Mesendoderm (in vitro differentiated cells): ENCODE results near the gene MOCS3.

Experiments used
- DNase-seq: peaks from one replicate; pipeline ENCODE4 v3.0.0; 2013
- H2AK5ac ChIP-seq: 2 replicates; pipeline ENCODE4 v1.6.1; 2013; ENCODE audit warnings: low read length, inconsistent platforms
- H2BK120ac ChIP-seq: 2 replicates; pipeline ENCODE4 v1.6.1; 2013; ENCODE audit warnings: low read depth, mild to moderate bottlenecking, low read length, moderate library complexity, mixed read lengths
- H2BK15ac ChIP-seq: replicated peaks from 2 replicates; pipeline ENCODE4 v1.6.1; 2013; ENCODE audit warnings: low read depth, mild to moderate bottlenecking, moderate library complexity
- H2BK5ac ChIP-seq: 2 replicates; pipeline ENCODE4 v1.6.1; 2013; ENCODE audit warnings: low read length, inconsistent platforms
- H3K18ac ChIP-seq: 2 replicates; pipeline ENCODE4 v1.6.1; 2013; ENCODE audit warnings: mild to moderate bottlenecking, low read length, mixed read lengths
- H3K23ac ChIP-seq: one replicate; pipeline ENCODE4 v1.6.1; 2013; ENCODE audit warnings: low read length
- H3K27ac ChIP-seq: 2 replicates; pipeline ENCODE4 v1.5.1; 2013; ENCODE audit warnings: low read depth, mild to moderate bottlenecking, inconsistent platforms, low read length, moderate library complexity
- H3K27me3 ChIP-seq: 2 replicates; pipeline ENCODE4 v1.6.1; 2013; ENCODE audit warnings: low read length, control low read depth, mild to moderate bottlenecking, inconsistent platforms; ENCODE audit not compliant: insufficient read depth, poor library complexity
- H3K36me3 ChIP-seq: 2 replicates; pipeline ENCODE4 v1.6.1; 2013; ENCODE audit warnings: low read length, inconsistent platforms; ENCODE audit not compliant: control insufficient read depth, insufficient read depth
- H3K4ac ChIP-seq: one replicate; pipeline ENCODE4 v1.6.1; 2013; ENCODE audit warnings: low read depth, mild to moderate bottlenecking, low read length, moderate library complexity
- H3K4me1 ChIP-seq: 2 replicates; pipeline ENCODE4 v1.6.1; 2013; ENCODE audit warnings: low read depth, low read length, inconsistent platforms; ENCODE audit not compliant: control insufficient read depth
- H3K4me2 ChIP-seq: 2 replicates; pipeline ENCODE4 v1.6.1; 2013; ENCODE audit warnings: low read length
- H3K4me3 ChIP-seq: 2 replicates; pipeline ENCODE4 v1.5.1; 2013; ENCODE audit warnings: mild to moderate bottlenecking, low read length
- H3K56ac ChIP-seq: one replicate; pipeline ENCODE4 v1.6.1; 2013; ENCODE audit warnings: low read length
- H3K79me1 ChIP-seq: 2 replicates; pipeline ENCODE4 v1.6.1; 2013; ENCODE audit warnings: low read length, inconsistent platforms
- H3K79me2 ChIP-seq: 2 replicates; pipeline ENCODE4 v1.6.1; 2013; ENCODE audit warnings: mild to moderate bottlenecking, low read length; ENCODE audit not compliant: control insufficient read depth, insufficient read depth
- H3K9ac ChIP-seq: 2 replicates; pipeline ENCODE4 v1.6.1; 2013; ENCODE audit warnings: low read length, inconsistent platforms
- H4K5ac ChIP-seq: one replicate; pipeline ENCODE4 v1.6.1; 2013; ENCODE audit warnings: low read length
- H4K8ac ChIP-seq: one replicate; pipeline ENCODE4 v1.6.1; 2013; ENCODE audit warnings: low read depth, mild to moderate bottlenecking, control low read depth, low read length, moderate library complexity
- WGBS: extraction: QIAGEN DNeasy Blood & Tissue Kit; methylation state at CpG from one replicate; pipeline ENCODE4 v1.1.7; 2013; ENCODE audit warnings: low lambda C conversion rate, missing lambda C conversion rate; ENCODE audit not compliant: insufficient coverage; ENCODE audit errors: extremely low coverage; 5-methylcytosine and 5-hydroxymethylcytosine counted together

Gene MOCS3

DNA sequence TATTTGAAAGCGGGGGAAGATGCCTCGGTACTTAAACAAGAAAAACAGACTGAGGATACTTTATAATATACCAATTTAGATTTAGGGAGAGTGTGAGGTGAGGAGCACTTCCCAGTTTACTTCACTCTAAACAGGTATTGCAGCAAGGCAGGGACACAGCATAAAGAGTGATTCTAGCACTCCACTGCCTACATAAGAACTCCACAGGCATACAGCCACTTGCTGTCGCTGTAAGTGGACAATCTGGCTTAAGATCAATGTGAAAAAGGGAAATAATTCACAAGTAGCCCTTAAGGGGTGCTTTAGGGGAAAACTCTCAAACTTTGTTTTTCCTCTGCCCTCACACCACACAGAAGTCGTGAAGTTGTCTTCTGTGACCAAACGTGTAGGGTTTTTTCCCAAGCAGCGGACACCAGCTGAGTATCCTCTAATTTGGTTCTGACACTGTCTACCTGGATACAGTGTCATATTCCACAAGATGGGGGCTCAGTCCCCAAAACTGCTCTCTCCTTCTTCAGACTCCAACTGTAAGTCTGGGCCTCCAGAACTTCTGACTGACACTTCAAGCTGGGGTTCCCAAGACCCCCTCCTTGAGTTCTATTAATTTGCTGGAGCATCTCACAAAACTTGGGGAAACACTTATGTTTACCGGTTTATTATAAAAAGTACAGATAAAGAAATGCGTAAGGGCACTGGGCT is 36.7 kb upstream of the MOCS3 start:
- Histone ChIP-seq H3K27ac (no peak overlapping the region), H4K5ac (no peak overlapping the region), H3K79me1 (no peaks in the 10 kb centered on the region), H3K4me3 (no peak overlapping the region), H2BK5ac (no peak overlapping the region), H3K18ac (no peak overlapping the region), H3K36me3 (peaks cover 2% of the 10 kb centered on the region), H3K4me2 (no peak overlapping the region), H3K23ac (no peak overlapping the region), H3K4ac (no peak overlapping the region), H2AK5ac (no peak overlapping the region), H2BK120ac (no peak overlapping the region), H3K79me2 (peaks cover 92% of the 10 kb centered on the region), H3K9ac (no peak overlapping the region), H3K56ac (no peak overlapping the region), H3K4me1 (no peaks in the 10 kb centered on the region), H2BK15ac (no peak overlapping the region), H3K27me3 (no peaks in the 10 kb centered on the region), H4K8ac (no peak overlapping the region)
- DNase-seq, result no peak
- WGBS, result no CpG with 5 or more reads among the region's 8 CpGs

DNA sequence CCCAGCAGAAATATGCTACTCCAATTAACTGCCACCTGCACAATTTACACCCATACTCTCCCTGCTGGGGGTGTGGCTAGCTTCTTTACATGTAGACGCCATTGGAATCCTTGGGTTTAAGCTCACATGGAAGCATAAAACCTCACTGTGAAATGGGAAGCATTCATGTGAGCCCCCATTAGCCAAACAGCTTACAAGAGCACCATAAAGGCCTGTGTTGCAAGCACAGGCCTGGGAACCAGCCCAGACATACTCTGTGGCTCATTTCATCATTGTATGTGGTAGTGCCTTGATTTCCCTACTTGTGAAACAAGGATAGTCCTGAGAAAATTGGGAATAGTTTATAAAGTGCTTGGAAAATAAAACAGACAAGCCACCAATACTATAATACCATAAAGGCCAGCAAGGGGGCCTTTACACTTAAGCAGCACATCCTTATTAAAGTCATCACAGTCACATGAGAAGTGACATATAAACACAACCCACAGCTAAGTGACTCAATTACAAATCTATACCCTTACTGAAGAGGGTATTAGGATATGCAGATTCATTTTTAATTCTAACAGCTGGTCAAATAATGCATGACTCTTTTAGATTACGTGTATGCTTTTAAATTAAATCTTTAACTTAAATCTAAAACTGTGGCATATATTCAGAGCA is 34.2 kb upstream of the MOCS3 start:
- H2AK5ac ChIP-seq, result no peak overlapping the region
- H3K9ac ChIP-seq, result no peak overlapping the region
- peaks cover 92% of the 10 kb centered on the region for H3K79me2 ChIP-seq
- H3K23ac ChIP-seq, result no peak overlapping the region
- H2BK15ac ChIP-seq, result no peak overlapping the region
- DNase-seq, result no peak
- no peaks in the 10 kb centered on the region for H3K27me3 ChIP-seq
- H3K4ac ChIP-seq, result no peak overlapping the region
- peaks cover 5% of the 10 kb centered on the region for H3K36me3 ChIP-seq
- no peak overlapping the region for H4K8ac ChIP-seq
- no peak overlapping the region for H4K5ac ChIP-seq
- H3K27ac ChIP-seq, result no peak overlapping the region
- H3K4me1 ChIP-seq, result peaks cover 8% of the 10 kb centered on the region
- H3K56ac ChIP-seq, result no peak overlapping the region
- no peak overlapping the region for H3K18ac ChIP-seq
- no peak overlapping the region for H2BK5ac ChIP-seq
- no peak overlapping the region for H3K4me3 ChIP-seq
- H3K79me1 ChIP-seq, result no peaks in the 10 kb centered on the region
- H2BK120ac ChIP-seq, result no peak overlapping the region
- no CpG with 5 or more reads among the region's 2 CpGs for WGBS
- H3K4me2 ChIP-seq, result no peak overlapping the region

DNA sequence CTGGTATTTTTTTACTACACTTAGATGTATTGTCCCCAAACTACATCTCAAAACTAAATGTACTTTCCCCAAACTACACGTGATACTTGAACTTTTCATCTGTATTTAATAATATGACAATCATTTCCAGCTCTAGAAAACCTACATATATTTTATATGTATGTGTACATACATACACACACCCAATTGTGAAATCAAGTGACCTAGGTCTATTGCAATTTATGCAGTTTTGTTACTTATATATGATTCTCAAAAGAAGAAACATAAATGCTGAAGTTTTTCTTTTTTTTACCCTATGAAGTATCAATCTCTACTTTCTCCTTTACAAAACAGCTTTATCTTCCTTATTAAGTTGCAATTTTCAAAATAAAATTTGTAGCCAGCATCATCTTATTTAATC is 32.1 kb upstream of the MOCS3 start:
- Histone ChIP-seq H3K27ac (no peak overlapping the region), H3K9ac (no peak overlapping the region), H3K79me2 (peaks cover 81% of the 10 kb centered on the region), H3K4me1 (peaks cover 8% of the 10 kb centered on the region), H4K8ac (no peak overlapping the region), H3K56ac (no peak overlapping the region), H3K18ac (no peak overlapping the region), H3K4me2 (no peak overlapping the region), H4K5ac (no peak overlapping the region), H2BK120ac (no peak overlapping the region), H2AK5ac (no peak overlapping the region), H2BK5ac (no peak overlapping the region), H3K4ac (no peak overlapping the region), H3K79me1 (no peaks in the 10 kb centered on the region), H2BK15ac (no peak overlapping the region), H3K27me3 (no peaks in the 10 kb centered on the region), H3K36me3 (peaks cover 3% of the 10 kb centered on the region), H3K4me3 (no peak overlapping the region), H3K23ac (no peak overlapping the region)
- WGBS, result no CpG with 5 or more reads among the region's 1 CpG
- no peak for DNase-seq

DNA sequence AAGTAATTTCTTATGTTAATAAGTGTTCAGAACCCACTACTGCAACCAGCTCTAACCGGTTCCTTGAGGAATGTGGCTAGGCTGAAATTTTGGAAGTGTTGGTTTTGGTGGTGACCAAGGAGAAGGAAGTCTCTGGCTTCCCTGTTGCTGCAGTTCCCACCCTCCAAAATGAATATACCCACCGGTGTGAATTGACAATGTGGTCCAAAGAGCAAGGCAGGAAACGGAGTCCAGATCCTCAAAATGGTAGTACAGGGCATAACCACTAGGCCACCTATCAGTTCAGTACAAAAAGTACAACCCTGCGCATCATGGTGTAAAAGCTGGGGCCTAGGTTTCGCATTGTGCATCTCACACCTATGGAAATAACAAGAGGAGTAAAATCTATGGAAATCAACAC is 30.1 kb upstream of the MOCS3 start:
- peaks cover 8% of the 10 kb centered on the region for H3K4me1 ChIP-seq

DNA sequence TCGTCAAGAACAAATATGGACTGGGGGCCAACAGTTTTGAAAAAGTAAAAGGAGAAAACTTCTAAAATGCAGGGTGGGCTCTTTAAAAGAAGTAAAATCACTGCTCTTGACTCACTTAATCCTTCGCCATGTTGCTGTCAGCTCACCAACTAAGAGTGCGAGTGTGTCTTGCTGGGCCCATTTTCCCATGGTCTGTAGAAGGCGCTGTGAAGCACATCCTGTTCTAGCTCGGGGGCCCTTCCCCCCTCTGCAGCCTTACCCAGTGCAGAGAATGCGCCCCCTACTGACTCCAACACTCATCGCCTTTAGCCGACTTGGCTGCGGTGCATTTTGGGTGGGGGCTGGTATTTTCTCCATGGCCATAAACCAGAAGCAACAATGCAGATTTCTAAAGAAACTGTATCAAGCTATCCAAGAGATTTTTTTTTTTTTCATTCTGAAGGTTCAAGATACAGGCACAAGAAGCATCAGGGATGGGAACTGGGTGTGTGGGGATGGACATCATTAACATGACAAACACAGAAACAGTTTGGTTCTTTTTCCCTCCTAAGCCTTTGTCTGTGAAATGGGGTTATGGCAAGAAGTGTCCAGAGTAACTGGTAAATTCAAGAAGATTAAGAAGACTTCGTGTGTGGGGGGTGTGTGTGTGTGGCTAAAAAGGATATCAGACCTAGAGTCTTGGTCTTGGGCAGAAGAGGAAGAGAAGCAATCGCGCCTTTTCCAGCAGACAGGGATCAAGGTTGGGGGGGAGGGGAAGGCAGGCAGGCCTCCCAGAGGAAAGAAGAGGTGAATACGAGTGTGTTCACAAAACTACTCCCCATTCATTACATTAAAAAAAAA is 29.1 kb upstream of the MOCS3 start:
- H2BK120ac ChIP-seq, result no peak overlapping the region
- peak overlapping the region; percentile 100 for H2AK5ac ChIP-seq
- H3K9ac ChIP-seq, result peak overlapping the region; percentile 100
- peaks cover 8% of the 10 kb centered on the region for H3K4me1 ChIP-seq
- peak overlapping the region; percentile 88 for H4K5ac ChIP-seq
- peak overlapping the region; percentile 100 for H3K18ac ChIP-seq
- WGBS, result no CpG with 5 or more reads among the region's 13 CpGs
- no peak overlapping the region for H2BK15ac ChIP-seq
- peaks cover 3% of the 10 kb centered on the region for H3K36me3 ChIP-seq
- H3K56ac ChIP-seq, result peak overlapping the region; percentile 100
- H3K79me2 ChIP-seq, result peaks cover 51% of the 10 kb centered on the region
- no peaks in the 10 kb centered on the region for H3K27me3 ChIP-seq
- H4K8ac ChIP-seq, result no peak overlapping the region
- H3K79me1 ChIP-seq, result no peaks in the 10 kb centered on the region
- peak overlapping the region; percentile 92 for H2BK5ac ChIP-seq
- peak; percentile 99 for DNase-seq
- H3K4me2 ChIP-seq, result peak overlapping the region; percentile 87
- peak overlapping the region; percentile 99 for H3K4me3 ChIP-seq
- H3K27ac ChIP-seq, result peak overlapping the region; percentile 89
- H3K4ac ChIP-seq, result peak overlapping the region; percentile 95
- H3K23ac ChIP-seq, result no peak overlapping the region

More for the DNA sequence above, 30.1 kb upstream of the MOCS3 start:
- DNase-seq, result peak; percentile 42
- H3K9ac ChIP-seq, result peak overlapping the region; percentile 72
- H2BK120ac ChIP-seq, result no peak overlapping the region
- H3K79me1 ChIP-seq, result no peaks in the 10 kb centered on the region
- no peaks in the 10 kb centered on the region for H3K27me3 ChIP-seq
- peaks cover 62% of the 10 kb centered on the region for H3K79me2 ChIP-seq
- H3K27ac ChIP-seq, result no peak overlapping the region
- H2BK15ac ChIP-seq, result no peak overlapping the region
- no peak overlapping the region for H2BK5ac ChIP-seq
- H3K4me2 ChIP-seq, result peak overlapping the region; percentile 87
- peaks cover 3% of the 10 kb centered on the region for H3K36me3 ChIP-seq
- no peak overlapping the region for H3K18ac ChIP-seq
- no CpG with 5 or more reads among the region's 5 CpGs for WGBS
- peak overlapping the region; percentile 63 for H3K4me3 ChIP-seq
- H2AK5ac ChIP-seq, result no peak overlapping the region
- H3K56ac ChIP-seq, result peak overlapping the region; percentile 75
- H3K4ac ChIP-seq, result no peak overlapping the region
- no peak overlapping the region for H4K5ac ChIP-seq
- no peak overlapping the region for H4K8ac ChIP-seq
- no peak overlapping the region for H3K23ac ChIP-seq
